HCT116 (cell line): ENCODE measurements around the gene SNRNP35. TPM values are rescaled to one million over a fixed set of nuclear protein-coding genes. Genes with fewer than 3 reads are reported as not detected.
A peak's percentile ranks its signal among the peaks of the same experiment; 100 is the strongest.

Source experiments
- ATAC-seq: fragments of 200-7000 bp; cut with Tn5 transposase; 2 replicates; pipeline ENCODE4 v1.9.1; 2020; ENCODE audit warnings: mild to moderate bottlenecking, moderate library complexity
- BruUV-seq: library from RNA; stranded (reverse); fragments of 400-500 nt; replicated peaks from 2 replicates; lab custom pipeline; 2021; lab: Mats Ljungman, UMichigan
- CTCF ChIA-PET: fragments of 300-600 bp; sonication (Branson Sonifier 250); formaldehyde crosslinking; loops from one replicate; lab custom pipeline; 2021; ENCODE audit warnings: antibody characterized with exemption; lab: Charles Lee
- POLR2A ChIA-PET: fragments of 300-600, 350-600 bp; sonication (Branson Sonifier 250); formaldehyde crosslinking; loops from one replicate; lab custom pipeline; 2021; ENCODE audit warnings: antibody characterized with exemption; lab: Charles Lee
- RAD21 ChIA-PET, 2 experiments: fragments of 300-600 bp; sonication (Branson Sonifier 250); formaldehyde crosslinking; loops; one replicate each; lab custom pipeline; 2023; ENCODE audit warnings: low total read pairs in 2 of 2; ENCODE audit not compliant: uncharacterized antibody in 2 of 2, unreplicated experiment in 2 of 2, low non-redundant PET in 1 of 2; lab: Charles Lee
- DNase-seq: peaks from one replicate; pipeline ENCODE4 v3.0.0-alpha.2; 2010; ENCODE audit warnings: low read depth, low spot score
- H2AFZ ChIP-seq: fragments of 200-600 bp; shearing (Covaris generic), sonication (generic); 2 replicates; pipeline ENCODE4 v1.6.1; 2017; ENCODE audit warnings: low read depth, mixed run types, mixed read lengths, antibody characterized with exemption, low read length; ENCODE audit not compliant: poor library complexity, severe bottlenecking
- H3K27ac ChIP-seq: 2 replicates; pipeline ENCODE4 v1.5.1; 2012; ENCODE audit warnings: low read depth, low read length
- H3K27me3 ChIP-seq: fragments of 200-600 bp; sonication (generic); 2 replicates; pipeline ENCODE4 v1.6.1; 2016; ENCODE audit warnings: mixed run types, low read length, mixed read lengths; ENCODE audit not compliant: insufficient read depth
- H3K36me3 ChIP-seq, 2 experiments: fragments of 200-500 bp in 1 of 2; fragments of 200-600 bp in 1 of 2; sonication (Bioruptor generic) in 1 of 2; sonication (generic) in 1 of 2; 2 replicates each; pipeline versions ENCODE4 v1.5.1 to v1.6.1; 2014 to 2016; ENCODE audit warnings: low read length in 2 of 2, inconsistent platforms in 1 of 2, mixed read lengths in 1 of 2, mixed run types in 1 of 2; ENCODE audit not compliant: insufficient read depth in 2 of 2, control insufficient read depth in 1 of 2
- H3K4me1 ChIP-seq, 2 experiments: fragments of 200-600 bp in 1 of 2; sonication (generic) in 1 of 2; 2 replicates each; pipeline versions ENCODE4 v1.5.1 to v1.6.1; 2012 to 2017; ENCODE audit warnings: low read length in 2 of 2, inconsistent platforms in 1 of 2, mild to moderate bottlenecking in 1 of 2, mixed read lengths in 1 of 2, mixed run types in 1 of 2, moderate library complexity in 1 of 2; ENCODE audit not compliant: insufficient read depth in 2 of 2, control insufficient read depth in 1 of 2
- H3K4me2 ChIP-seq: fragments of 200-600 bp; sonication (generic); 2 replicates; pipeline ENCODE4 v1.6.1; 2017; ENCODE audit warnings: mixed run types, low read length, mixed read lengths
- H3K4me3 ChIP-seq, 2 experiments: fragments of 200-600 bp in 1 of 2; sonication (generic) in 1 of 2; replicated peaks in 1 of 2; 2 replicates each; pipeline ENCODE4 v1.5.1; 2011 to 2016; ENCODE audit warnings: low read length in 2 of 2, control low read depth in 1 of 2, low read depth in 1 of 2, mild to moderate bottlenecking in 1 of 2, mixed read lengths in 1 of 2, mixed run types in 1 of 2
- H3K79me2 ChIP-seq: fragments of 200-600 bp; sonication (generic); 2 replicates; pipeline ENCODE4 v1.6.1; 2017; ENCODE audit warnings: mild to moderate bottlenecking, mixed run types, low read length, moderate library complexity, mixed read lengths; ENCODE audit not compliant: insufficient read depth
- H3K9ac ChIP-seq: fragments of 200-600 bp; sonication (generic); 2 replicates; pipeline ENCODE4 v1.6.1; 2016; ENCODE audit warnings: low read length, mixed read lengths
- H3K9me2 ChIP-seq: fragments of 200-600 bp; sonication (generic), shearing (Covaris generic); 2 replicates; pipeline ENCODE4 v1.6.1; 2017; ENCODE audit warnings: mixed run types, mild to moderate bottlenecking, moderate library complexity; ENCODE audit not compliant: insufficient read depth
- H3K9me3 ChIP-seq, 2 experiments: fragments of 200-500 bp in 1 of 2; fragments of 200-600 bp in 1 of 2; sonication (Bioruptor generic) in 1 of 2; sonication (generic) in 1 of 2; 2 replicates each; pipeline ENCODE4 v1.6.1; 2014 to 2017; ENCODE audit warnings: low read length in 2 of 2, mixed read lengths in 2 of 2, inconsistent platforms in 1 of 2, low read depth in 1 of 2, mild to moderate bottlenecking in 1 of 2, mixed run types in 1 of 2, moderate library complexity in 1 of 2; ENCODE audit not compliant: control insufficient read depth in 1 of 2, insufficient read depth in 1 of 2
- H4K20me1 ChIP-seq: fragments of 200-600 bp; sonication (generic), shearing (Covaris generic); 2 replicates; pipeline ENCODE4 v1.6.1; 2017; ENCODE audit warnings: mixed run types, mild to moderate bottlenecking, moderate library complexity; ENCODE audit not compliant: insufficient read depth
- CBX3 ChIP-seq: IDR thresholded peaks from 2 replicates; pipeline ENCODE4 v1.6.1; 2012; ENCODE audit warnings: low read depth
- CEBPB ChIP-seq: IDR thresholded peaks from 2 replicates; pipeline ENCODE4 v1.6.1; 2012; ENCODE audit warnings: low read depth
- ELF1 ChIP-seq: IDR thresholded peaks from 2 replicates; pipeline ENCODE4 v1.6.1; 2012; ENCODE audit warnings: low read depth, borderline replicate concordance
- EZH2 ChIP-seq: fragments of 200-600 bp; sonication (generic); IDR thresholded peaks from 2 replicates; pipeline ENCODE4 v1.6.1; 2017; ENCODE audit warnings: antibody characterized with exemption, mixed run types
- EZH2phosphoT487 ChIP-seq: fragments of 200-600 bp; IDR thresholded peaks from 2 replicates; pipeline ENCODE4 v1.6.1; 2018; ENCODE audit warnings: antibody characterized with exemption, borderline replicate concordance
- FOSL1 ChIP-seq: IDR thresholded peaks from 2 replicates; pipeline ENCODE4 v1.6.1; 2012; ENCODE audit warnings: low read depth
- MAX ChIP-seq: IDR thresholded peaks from 2 replicates; pipeline ENCODE4 v1.6.1; 2012
- POLR2A ChIP-seq: IDR thresholded peaks from 2 replicates; pipeline ENCODE4 v1.7.0; 2011; ENCODE audit warnings: borderline replicate concordance; ENCODE audit not compliant: insufficient read depth, insufficient read length; ENCODE audit errors: extremely low read depth
- POLR2AphosphoS5 ChIP-seq: IDR thresholded peaks from 2 replicates; pipeline ENCODE4 v1.6.1; 2011; ENCODE audit warnings: mild to moderate bottlenecking, low read depth, low read length, moderate library complexity
- SIN3A ChIP-seq: IDR thresholded peaks from 2 replicates; pipeline ENCODE4 v1.6.1; 2012; ENCODE audit warnings: low read depth
- SP1 ChIP-seq: IDR thresholded peaks from 2 replicates; pipeline ENCODE4 v1.6.1; 2012; ENCODE audit warnings: low read depth
- SRF ChIP-seq: IDR thresholded peaks from 2 replicates; pipeline ENCODE4 v1.6.1; 2012; ENCODE audit warnings: low read depth
- TCF7L2 ChIP-seq: IDR thresholded peaks from 2 replicates; pipeline ENCODE4 v1.7.0; 2011; ENCODE audit warnings: borderline replicate concordance, inconsistent platforms; ENCODE audit not compliant: insufficient read depth, insufficient read length; ENCODE audit errors: extremely low read depth
- YY1 ChIP-seq: IDR thresholded peaks from 2 replicates; pipeline ENCODE4 v1.6.1; 2011; ENCODE audit warnings: low read length, low read depth, moderate library complexity, mild to moderate bottlenecking; ENCODE audit not compliant: insufficient replicate concordance; ENCODE audit errors: extremely low read depth
- ZBTB33 ChIP-seq: IDR thresholded peaks from 2 replicates; pipeline ENCODE4 v1.6.1; 2011; ENCODE audit warnings: mild to moderate bottlenecking, low read length, moderate library complexity; ENCODE audit not compliant: insufficient replicate concordance; ENCODE audit errors: extremely low read depth
- ZFX ChIP-seq: fragments of 450-650 bp; IDR thresholded peaks from 2 replicates; pipeline ENCODE4 v1.6.1; 2017
- ZNF274 ChIP-seq: fragments of 200-500 bp; sonication (Bioruptor generic); IDR thresholded peaks from 2 replicates; pipeline ENCODE4 v1.6.1; 2014; ENCODE audit warnings: mild to moderate bottlenecking, low read depth, low read length, inconsistent platforms
- intact Hi-C: fragments of 100-400 bp; cut with micrococcal nuclease; formaldehyde crosslinking; loops from 2 replicates; pipeline ENCODE4 v1.10.0; 2022
- total RNA-seq: library from RNA; stranded (reverse); gene quantifications from one replicate; pipeline ENCODE4 v1.2.1, GENCODE V29; 2021; ENCODE audit not compliant: unreplicated experiment

The SNRNP35 gene
- total RNA-seq, 1 experiment from 2014 or later = 12.4 TPM

GRCh38 chr12:123410041-123410412 lies 47.9 kb upstream of the SNRNP35 start:
- no peak overlapping the region for H3K27ac ChIP-seq
- no peaks in the 10 kb centered on the region for H3K27me3 ChIP-seq
- H2AFZ ChIP-seq = no peak overlapping the region
- no peak for ATAC-seq
- CTCF ChIA-PET = no interaction called here
- H3K4me3 ChIP-seq = no peak overlapping the region
- no peaks in the 10 kb centered on the region for H3K4me1 ChIP-seq
- POLR2A ChIA-PET = interaction anchor here (0.6 kb wide), 1 partner anchor 81 kb away, joined by 3 read pairs; no protein-coding TSS in a partner anchor
- intact Hi-C loops = no loop called here
- BruUV-seq = no TSS peak
- TF ChIP-seq YY1 (no peak), POLR2AphosphoS5 (peak; percentile 34; the same call in 1 of the 2 replicates), FOSL1 (no peak)
- no peaks in the 10 kb centered on the region for H3K79me2 ChIP-seq
- H3K9me2 ChIP-seq = no peaks in the 10 kb centered on the region
- peaks cover 0 to 13% of the 10 kb centered on the region in 2 experiments; a peak in 3 of 4 replicates for H3K36me3 ChIP-seq
- DNase-seq = no peak
- H4K20me1 ChIP-seq = no peaks in the 10 kb centered on the region
- no peak overlapping the region for H3K9ac ChIP-seq
- H3K9me3 ChIP-seq = no peaks in the 10 kb centered on the region
- H3K4me2 ChIP-seq = no peak overlapping the region
- RAD21 ChIA-PET = interaction anchor here in 1 of 2 experiments (0.8 kb wide), 1 partner anchor 42 kb away, joined by 3 read pairs; no protein-coding TSS in a partner anchor

- TF ChIP-seq CEBPB (no peak), POLR2AphosphoS5 (no peak), SRF (no peak), EZH2phosphoT487 (no peak), EZH2 (no peak), TCF7L2 (no peak), ELF1 (no peak), POLR2A (no peak), ZFX (no peak), ZNF274 (no peak), FOSL1 (no peak), SIN3A (no peak), YY1 (no peak), MAX (no peak), CBX3 (no peak), SP1 (no peak), ZBTB33 (no peak)
- no peaks in the 10 kb centered on the region for H3K9me2 ChIP-seq
- H4K20me1 ChIP-seq = no peaks in the 10 kb centered on the region
- H3K36me3 ChIP-seq = no peaks in the 10 kb centered on the region; a peak in 1 of 4 replicates
- no peak overlapping the region for H3K9ac ChIP-seq
- CTCF ChIA-PET = no interaction called here
- H3K4me1 ChIP-seq = no peaks in the 10 kb centered on the region
- RAD21 ChIA-PET = interaction anchor here in 1 of 2 experiments (0.7 kb wide), 1 partner anchor 377 kb away, joined by 3 read pairs; no protein-coding TSS in a partner anchor
- no peak overlapping the region for H3K4me2 ChIP-seq
- no peak overlapping the region for H3K4me3 ChIP-seq
- no peak overlapping the region for H2AFZ ChIP-seq
- no peaks in the 10 kb centered on the region for H3K27me3 ChIP-seq
- intact Hi-C loops = no loop called here
- POLR2A ChIA-PET = no interaction called here
- no peaks in the 10 kb centered on the region for H3K79me2 ChIP-seq
- ATAC-seq (0 out of 2 replicates have a peak, but pooled peaks have one; percentile 63), DNase-seq (no peak)
- no peaks in the 10 kb centered on the region for H3K9me3 ChIP-seq
- H3K27ac ChIP-seq = no peak overlapping the region
- BruUV-seq = no TSS peak
Measured at GRCh38 chr12:123421314-123421713, 36.6 kb upstream of the SNRNP35 start.
